ENCODE measurements around the gene POU6F2.

- no peak for TF ChIP-seq POLR2A (IDR thresholded peaks at IDR 0.05; ENCODE audit: borderline replicate concordance, extremely low read depth, insufficient read depth, insufficient read length)
- TF ChIP-seq JUND (IDR thresholded peaks at IDR 0.05) = no peak
- no peak for TF ChIP-seq ZBTB33 (IDR thresholded peaks at IDR 0.05; ENCODE audit: extremely low read depth, insufficient replicate concordance, low read length)
- TF ChIP-seq RAD21 (IDR thresholded peaks at IDR 0.05; ENCODE audit: low read depth) = no peak
- no peak for TF ChIP-seq SP1 (IDR thresholded peaks at IDR 0.05; ENCODE audit: low read depth)
- TF ChIP-seq ZNF274 (IDR thresholded peaks at IDR 0.05; ENCODE audit: low read depth, low read length) = no peak
- no peak for TF ChIP-seq CTCF (IDR thresholded peaks at IDR 0.05 in 2 of 3, conservative IDR thresholded peaks at IDR 0.05 in 1 of 3; ENCODE audit: borderline replicate concordance in 1 of 3, insufficient read depth in 1 of 3, low read depth in 2 of 3, low read length in 2 of 3)
- TF ChIP-seq POLR2AphosphoS5 (IDR thresholded peaks at IDR 0.05; ENCODE audit: low read depth, low read length) = no peak
- no peak for TF ChIP-seq REST (IDR thresholded peaks at IDR 0.05; ENCODE audit: low read depth)
- TF ChIP-seq EZH2 (IDR thresholded peaks at IDR 0.05) = no peak
- no peak for TF ChIP-seq CEBPB (IDR thresholded peaks at IDR 0.05; ENCODE audit: low read depth)
Observed at GRCh38 chr7:39094731-39095130, 117.0 kb downstream of the POU6F2 start.
